OCI-LY1 (cell line): ENCODE data around the gene ASNSD1.

ENCODE experiments used
- CTCF ChIP-seq: fragments of 200-600 bp; sonication (generic), shearing (Covaris generic); IDR thresholded peaks from 2 replicates; pipeline ENCODE4 v1.5.1; 2017; ENCODE audit warnings: mild to moderate bottlenecking, antibody characterized with exemption, low read length, moderate library complexity, mixed read lengths
- EZH2 ChIP-seq: fragments of 200-600 bp; sonication (generic), shearing (Covaris generic); IDR thresholded peaks from 2 replicates; pipeline ENCODE4 v1.8.0; 2017; ENCODE audit warnings: borderline replicate concordance, mixed run types, mild to moderate bottlenecking, antibody characterized with exemption, low read length, moderate library complexity, mixed read lengths

- TF ChIP-seq CTCF (no peak), EZH2 (no peak)
These were observed 31.5 kb upstream of the ASNSD1 start for GRCh38 chr2:189629531-189630453.
